ENCODE data around the gene TSHZ1.

TSHZ1 gene

GRCh38 chr18:75214766-75215510 lies 4.3 kb downstream of the TSHZ1 start:
- H3K4me3 ChIP-seq (replicated peaks in 1 of 2; ENCODE audit: low read depth in 2 of 2, low read length in 2 of 2), result no peak overlapping the region
- TF ChIP-seq CTCF (IDR thresholded peaks at IDR 0.05; ENCODE audit: low read depth, low read length), result no peak
- no peak for DNase-seq (ENCODE audit: low read depth in 2 of 2)

- TF ChIP-seq CTCF (IDR thresholded peaks at IDR 0.05; ENCODE audit: low read depth, low read length), result no peak
- DNase-seq (ENCODE audit: low read depth in 2 of 2), result no peak
- H3K4me3 ChIP-seq (replicated peaks in 1 of 2; ENCODE audit: low read depth in 2 of 2, low read length in 2 of 2), result no peak overlapping the region
These were observed 5.1 kb downstream of the TSHZ1 start for GRCh38 chr18:75215663-75216062.

GRCh38 chr18:75216212-75216910 lies 5.8 kb downstream of the TSHZ1 start:
- DNase-seq (ENCODE audit: low read depth in 2 of 2), result no peak
- no peak for TF ChIP-seq CTCF (IDR thresholded peaks at IDR 0.05; ENCODE audit: low read depth, low read length)
- no peak overlapping the region for H3K4me3 ChIP-seq (replicated peaks in 1 of 2; ENCODE audit: low read depth in 2 of 2, low read length in 2 of 2)

GRCh38 chr18:75216911-75217689 lies 6.5 kb downstream of the TSHZ1 start:
- no peak for DNase-seq (ENCODE audit: low read depth in 2 of 2)
- no peak overlapping the region for H3K4me3 ChIP-seq (replicated peaks in 1 of 2; ENCODE audit: low read depth in 2 of 2, low read length in 2 of 2)
- TF ChIP-seq CTCF (IDR thresholded peaks at IDR 0.05; ENCODE audit: low read depth, low read length), result no peak

GRCh38 chr18:75218065-75218923 lies 7.7 kb downstream of the TSHZ1 start:
- no peak overlapping the region for H3K4me3 ChIP-seq (replicated peaks in 1 of 2; ENCODE audit: low read depth in 2 of 2, low read length in 2 of 2)
- no peak for DNase-seq (ENCODE audit: low read depth in 2 of 2)
- TF ChIP-seq CTCF (IDR thresholded peaks at IDR 0.05; ENCODE audit: low read depth, low read length), result no peak

GRCh38 chr18:75219745-75220375 lies 9.3 kb downstream of the TSHZ1 start:
- H3K4me3 ChIP-seq (replicated peaks in 1 of 2; ENCODE audit: low read depth in 2 of 2, low read length in 2 of 2), result no peak overlapping the region
- TF ChIP-seq CTCF (IDR thresholded peaks at IDR 0.05; ENCODE audit: low read depth, low read length), result no peak
- DNase-seq (ENCODE audit: low read depth in 2 of 2), result no peak
